ENCODE results near the gene CBS.

GRCh38 chr21:43024439-43025136 lies 51.0 kb downstream of the CBS start:
- no peak for TF ChIP-seq POLR2AphosphoS5 (IDR thresholded peaks at IDR 0.05; ENCODE audit: low read depth)
- TF ChIP-seq CTCF (IDR thresholded peaks at IDR 0.05; ENCODE audit: insufficient read depth, low read length): no peak
- TF ChIP-seq GABPA (IDR thresholded peaks at IDR 0.05; ENCODE audit: low read depth): no peak
